CD4-positive, alpha-beta memory T cell (primary cell): ENCODE data around the gene ATRNL1. TPM values are rescaled to one million over a fixed set of nuclear protein-coding genes. Genes with fewer than 3 reads are reported as not detected.
"Not testable (repeated sequence)": the region's sequence is repeated elsewhere in the genome, so short reads cannot be mapped to it uniquely, and the experiment has no call there.

ENCODE experiments used
- CTCF ChIA-PET: fragments of 350-600 bp; sonication (Branson Sonifier 250); formaldehyde crosslinking; loops from one replicate; lab custom pipeline; 2021; ENCODE audit warnings: inconsistent platforms; ENCODE audit not compliant: partially characterized antibody; lab: Charles Lee
- POLR2A ChIA-PET: fragments of 350-600 bp; sonication (Branson Sonifier 250); formaldehyde crosslinking; loops from one replicate; lab custom pipeline; 2021; ENCODE audit not compliant: partially characterized antibody; lab: Charles Lee
- DNase-seq, 5 donors: peaks; one replicate each; pipeline versions ENCODE4 v3.0.0 to v3.0.0-alpha.2; 2020 to 2022; ENCODE audit warnings: mixed read lengths in 1 of 5
- H3K27ac ChIP-seq: one replicate; pipeline ENCODE4 v1.7.0; 2013; ENCODE audit warnings: low read depth, low read length
- H3K27me3 ChIP-seq: 2 replicates; pipeline ENCODE4 v1.7.0; 2013; ENCODE audit warnings: mild to moderate bottlenecking, low read length, moderate library complexity; ENCODE audit not compliant: insufficient read depth
- H3K36me3 ChIP-seq: 2 replicates; pipeline ENCODE4 v1.7.0; 2013; ENCODE audit warnings: mild to moderate bottlenecking, low read length, moderate library complexity; ENCODE audit not compliant: insufficient read depth
- H3K4me1 ChIP-seq: 2 replicates; pipeline ENCODE4 v1.7.0; 2013; ENCODE audit warnings: mild to moderate bottlenecking, low read length, moderate library complexity; ENCODE audit not compliant: insufficient read depth
- H3K4me3 ChIP-seq, 2 donors: one replicate each; pipeline ENCODE4 v1.7.0; 2013; ENCODE audit warnings: low read length in 2 of 2, mild to moderate bottlenecking in 1 of 2
- H3K9me3 ChIP-seq, 2 donors: one replicate each; pipeline ENCODE4 v1.7.0; 2013; ENCODE audit warnings: low read length in 2 of 2, control low read depth in 1 of 2; ENCODE audit not compliant: control insufficient read depth in 1 of 2
- H3K27ac Mint-ChIP-seq, 7 donors: one replicate each; pipeline ENCODE4 v1.8.0; 2020 to 2021; ENCODE audit warnings: mixed read lengths in 7 of 7, mild to moderate bottlenecking in 6 of 7, inconsistent platforms in 3 of 7, moderate library complexity in 3 of 7
- H3K27me3 Mint-ChIP-seq, 2 donors: one replicate each; pipeline ENCODE4 v1.8.0; 2020 to 2021; ENCODE audit warnings: mixed read lengths in 2 of 2
- H3K36me3 Mint-ChIP-seq, 2 donors: one replicate each; pipeline ENCODE4 v1.8.0; 2020 to 2021; ENCODE audit warnings: mixed read lengths in 2 of 2, inconsistent platforms in 1 of 2, mild to moderate bottlenecking in 1 of 2
- H3K4me1 Mint-ChIP-seq, 4 donors: one replicate each; pipeline ENCODE4 v1.8.0; 2020 to 2021; ENCODE audit warnings: mixed read lengths in 4 of 4, mild to moderate bottlenecking in 1 of 4
- H3K4me3 Mint-ChIP-seq, 8 donors: one replicate each; pipeline ENCODE4 v1.8.0; 2020 to 2021; ENCODE audit warnings: mixed read lengths in 8 of 8, mild to moderate bottlenecking in 7 of 8, moderate library complexity in 6 of 8, inconsistent platforms in 3 of 8
- H3K9me3 Mint-ChIP-seq, 8 donors: one replicate each; pipeline ENCODE4 v1.8.0; 2020 to 2021; ENCODE audit warnings: mixed read lengths in 8 of 8, mild to moderate bottlenecking in 5 of 8, inconsistent platforms in 3 of 8, moderate library complexity in 1 of 8
- intact Hi-C: fragments of 100-400 bp; cut with micrococcal nuclease; formaldehyde crosslinking; loops from one replicate; pipeline ENCODE4 v1.15.1; 2023
- polyA plus RNA-seq, 2 donors: library from polyadenylated mRNA; unstranded; fragments of 300-500 nt; fragmentation: Illumina TruSeq; gene quantifications; one replicate each; pipeline ENCODE4 v1.2.3, GENCODE V29; 2021
- total RNA-seq, 2 experiments: library from RNA; stranded (reverse); gene quantifications; one replicate each; pipeline ENCODE4 v1.2.3, GENCODE V29; 2021

The ATRNL1 gene
- total and polyA plus RNA-seq, 4 experiments from 2014 or later, result 0.23 to 0.50 TPM; not detected in 2

DNA sequence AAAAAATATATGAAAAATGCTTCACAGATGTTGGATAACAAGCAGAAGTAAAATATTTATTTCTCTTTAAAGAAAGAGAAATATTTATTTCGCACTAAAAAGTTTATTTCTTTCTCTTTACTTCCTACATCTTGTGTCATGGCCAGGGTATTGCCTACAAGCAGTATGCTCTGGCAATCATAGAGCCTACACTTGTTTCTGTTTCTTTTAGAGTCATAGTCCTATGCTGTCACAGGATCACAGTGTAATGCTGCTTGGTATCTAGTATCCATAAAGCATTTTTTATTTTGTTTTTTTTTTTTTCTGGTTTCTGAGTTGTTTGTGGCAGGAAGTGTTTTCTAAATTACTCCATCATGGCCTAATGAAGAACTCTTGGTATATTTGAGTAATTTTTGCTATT, 116.0 kb downstream of the ATRNL1 start:
- H3K4me1 ChIP-seq, result no peaks in the 10 kb centered on the region
- intact Hi-C loops, result no loop called here
- peaks cover 0 to 4% (median 0%) of the 10 kb centered on the region in 8 donors for H3K9me3 Mint-ChIP-seq

DNA sequence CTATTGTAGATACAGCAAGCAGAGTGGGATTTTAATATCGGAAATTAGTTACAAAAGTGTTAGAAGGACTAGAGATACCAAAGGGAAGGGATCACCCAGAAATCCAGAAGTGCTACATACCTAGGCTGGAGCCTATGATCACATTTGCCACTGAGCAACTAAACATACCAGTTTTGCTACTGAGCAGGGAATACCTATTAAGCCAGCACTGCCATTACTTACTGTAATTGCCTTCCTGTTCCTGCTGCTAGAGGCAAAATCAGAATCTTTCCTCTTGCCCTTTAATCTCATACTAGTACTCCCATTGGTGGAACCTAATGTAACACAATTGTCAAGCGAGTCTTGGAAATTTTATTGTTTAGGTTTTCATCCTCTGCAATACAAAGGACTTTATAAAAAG, 121.7 kb downstream of the ATRNL1 start:
- ChIA-PET POLR2A (no interaction called here), CTCF (no interaction called here)
- Histone ChIP-seq H3K36me3 (no peaks in the 10 kb centered on the region), H3K4me3 (no peak overlapping the region), H3K27ac (no peak overlapping the region), H3K4me1 (no peaks in the 10 kb centered on the region), H3K27me3 (no peaks in the 10 kb centered on the region), H3K9me3 (no peaks in the 10 kb centered on the region)
- H3K27ac Mint-ChIP-seq, result no peak overlapping the region
- H3K4me1 Mint-ChIP-seq, result no peaks in the 10 kb centered on the region
- intact Hi-C loops, result no loop called here
- H3K36me3 Mint-ChIP-seq, result no peaks in the 10 kb centered on the region
- no peak overlapping the region for H3K4me3 Mint-ChIP-seq
- H3K27me3 Mint-ChIP-seq, result peaks cover 0 to 3% of the 10 kb centered on the region in 2 donors
- H3K9me3 Mint-ChIP-seq, result peaks cover 0 to 4% (median 0%) of the 10 kb centered on the region in 8 donors
- DNase-seq, result no peak

More for the DNA sequence above, 116.0 kb downstream of the ATRNL1 start:
- Mint-ChIP-seq H3K36me3 (no peaks in the 10 kb centered on the region), H3K27me3 (no peaks in the 10 kb centered on the region), H3K27ac (no peak overlapping the region), H3K4me1 (peaks cover 3 to 6% (median 4%) of the 10 kb centered on the region in 4 donors), H3K4me3 (no peak overlapping the region)
- Histone ChIP-seq H3K27me3 (no peaks in the 10 kb centered on the region), H3K27ac (no peak overlapping the region), H3K4me3 (no peak overlapping the region), H3K9me3 (no peaks in the 10 kb centered on the region), H3K36me3 (no peaks in the 10 kb centered on the region)
- ChIA-PET POLR2A (no interaction called here), CTCF (no interaction called here)
- no peak for DNase-seq

DNA sequence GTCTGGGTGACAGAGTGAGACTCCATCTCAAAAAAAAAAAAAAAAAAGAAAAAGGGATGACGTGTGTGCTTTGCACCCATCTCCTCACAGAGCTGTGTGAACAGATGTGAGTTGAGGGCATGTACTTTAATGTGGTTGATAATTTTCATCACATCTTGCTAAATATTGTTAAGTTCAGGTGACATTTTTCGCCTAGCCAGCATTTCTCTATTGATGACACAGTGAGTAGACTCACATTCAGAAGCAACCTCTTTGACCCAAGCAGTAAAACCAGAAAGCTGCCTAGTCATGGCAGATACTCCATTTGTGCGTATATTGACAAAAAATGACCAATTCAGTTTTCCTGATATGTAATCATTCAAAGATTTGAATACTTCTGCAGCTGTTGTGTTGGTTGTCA, 126.0 kb downstream of the ATRNL1 start:
- peaks cover 0 to 3% of the 10 kb centered on the region in 2 donors for H3K27me3 Mint-ChIP-seq
- Histone ChIP-seq H3K36me3 (no peaks in the 10 kb centered on the region), H3K27ac (no peak overlapping the region), H3K27me3 (no peaks in the 10 kb centered on the region), H3K4me1 (no peaks in the 10 kb centered on the region), H3K4me3 (no peak overlapping the region), H3K9me3 (no peaks in the 10 kb centered on the region)
- no peak for DNase-seq
- no peak overlapping the region for H3K4me3 Mint-ChIP-seq
- no peaks in the 10 kb centered on the region for H3K4me1 Mint-ChIP-seq
- H3K9me3 Mint-ChIP-seq, result peaks cover 0 to 4% (median 0%) of the 10 kb centered on the region in 8 donors
- ChIA-PET CTCF (no interaction called here), POLR2A (no interaction called here)
- no peak overlapping the region for H3K27ac Mint-ChIP-seq
- intact Hi-C loops, result no loop called here
- no peaks in the 10 kb centered on the region for H3K36me3 Mint-ChIP-seq

DNA sequence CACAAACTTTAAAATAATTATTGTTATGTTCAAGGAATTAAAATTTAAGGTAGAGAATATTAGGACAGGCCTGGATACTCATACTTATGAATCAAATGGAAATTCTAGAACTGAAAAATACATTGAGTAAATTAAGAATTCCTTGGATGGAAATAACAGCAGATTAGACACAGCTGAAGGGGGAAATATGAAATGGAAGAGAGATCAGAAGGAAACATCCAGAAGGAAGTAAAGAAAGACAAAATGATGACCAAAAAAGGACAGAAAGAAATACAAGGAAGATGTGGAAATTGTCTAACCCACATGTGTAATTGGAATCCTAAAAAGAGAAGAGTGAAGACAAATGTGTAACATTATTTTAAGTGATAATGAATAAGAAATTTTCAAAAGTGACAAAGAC, 128.9 kb downstream of the ATRNL1 start:
- no peak overlapping the region for H3K4me3 Mint-ChIP-seq

DNA sequence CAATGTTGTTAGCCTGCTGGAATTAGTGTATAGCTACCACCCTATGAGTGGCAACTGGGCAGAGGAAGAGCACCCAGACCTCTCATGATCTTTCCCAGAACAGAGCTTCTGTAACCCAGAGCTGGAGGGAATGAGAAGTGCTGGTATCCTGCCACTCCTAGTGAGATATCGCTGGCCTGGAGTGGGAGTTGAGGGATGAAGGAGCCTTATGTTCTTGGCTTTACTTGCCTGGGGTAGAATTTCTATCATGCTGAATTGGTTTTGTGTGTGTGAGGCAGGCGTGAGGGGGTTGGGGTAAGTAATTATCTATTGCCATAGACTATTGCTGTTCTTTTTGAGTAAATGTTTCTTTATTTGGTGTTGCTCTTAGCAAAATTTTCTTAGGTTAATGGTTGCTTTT, 146.6 kb downstream of the ATRNL1 start:
- H3K4me1 Mint-ChIP-seq, result no peaks in the 10 kb centered on the region
- intact Hi-C loops, result no loop called here
- H3K9me3 ChIP-seq, result no peaks in the 10 kb centered on the region
- peaks cover 0 to 3% (median 0%) of the 10 kb centered on the region in 8 donors for H3K9me3 Mint-ChIP-seq
- ChIA-PET CTCF (no interaction called here), POLR2A (no interaction called here)
- no peak overlapping the region for H3K27ac Mint-ChIP-seq
- no peaks in the 10 kb centered on the region for H3K27me3 Mint-ChIP-seq
- no peak overlapping the region for H3K4me3 Mint-ChIP-seq
- no peak overlapping the region for H3K4me3 ChIP-seq
- H3K27ac ChIP-seq, result no peak overlapping the region
- no peaks in the 10 kb centered on the region for H3K36me3 Mint-ChIP-seq
- no peaks in the 10 kb centered on the region for H3K27me3 ChIP-seq
- no peaks in the 10 kb centered on the region for H3K36me3 ChIP-seq
- no peak for DNase-seq
- H3K4me1 ChIP-seq, result no peaks in the 10 kb centered on the region

More for the DNA sequence above, 128.9 kb downstream of the ATRNL1 start:
- Histone ChIP-seq H3K9me3 (no peaks in the 10 kb centered on the region), H3K27ac (no peak overlapping the region), H3K4me1 (no peaks in the 10 kb centered on the region), H3K4me3 (no peak overlapping the region), H3K36me3 (no peaks in the 10 kb centered on the region), H3K27me3 (no peaks in the 10 kb centered on the region)
- no peak for DNase-seq
- intact Hi-C loops, result no loop called here
- Mint-ChIP-seq H3K27ac (no peak overlapping the region), H3K27me3 (peaks cover 0 to 3% of the 10 kb centered on the region in 2 donors), H3K4me1 (no peaks in the 10 kb centered on the region), H3K9me3 (peaks cover 0 to 4% (median 0%) of the 10 kb centered on the region in 8 donors), H3K36me3 (no peaks in the 10 kb centered on the region)
- POLR2A ChIA-PET, result no interaction called here
- CTCF ChIA-PET, result no interaction called here

DNA sequence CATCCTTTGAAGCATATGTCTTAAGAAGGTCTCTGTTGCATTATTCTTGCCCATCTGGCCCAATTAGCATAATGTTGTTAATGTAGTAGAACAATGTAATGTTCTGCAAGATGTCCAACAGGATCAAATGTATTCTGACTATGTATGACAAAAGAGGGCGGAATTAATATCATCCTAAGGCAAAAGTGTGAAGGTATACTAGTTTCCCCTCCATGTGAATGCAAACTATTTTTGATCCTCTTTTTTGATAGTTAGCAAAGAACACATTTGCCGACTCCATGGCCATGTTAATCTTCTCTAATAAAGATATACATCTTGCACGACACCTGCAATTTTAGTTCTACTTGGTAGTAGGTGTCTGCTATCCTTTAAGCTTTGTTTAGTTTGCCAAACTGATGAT, 157.6 kb downstream of the ATRNL1 start:
- Mint-ChIP-seq H3K36me3 (no peaks in the 10 kb centered on the region), H3K4me3 (no peak overlapping the region), H3K4me1 (no peaks in the 10 kb centered on the region), H3K27me3 (peaks cover 0 to 1% of the 10 kb centered on the region in 2 donors), H3K27ac (no peak overlapping the region), H3K9me3 (peaks cover 0 to 12% (median 6%) of the 10 kb centered on the region in 8 donors)
- intact Hi-C loops, result no loop called here
- no peak overlapping the region for H3K4me3 ChIP-seq
- no peaks in the 10 kb centered on the region for H3K36me3 ChIP-seq
- no peaks in the 10 kb centered on the region for H3K4me1 ChIP-seq
- CTCF ChIA-PET, result no interaction called here
- no peaks in the 10 kb centered on the region for H3K9me3 ChIP-seq
- H3K27me3 ChIP-seq, result no peaks in the 10 kb centered on the region
- no peak overlapping the region for H3K27ac ChIP-seq
- no peak for DNase-seq
- POLR2A ChIA-PET, result no interaction called here

DNA sequence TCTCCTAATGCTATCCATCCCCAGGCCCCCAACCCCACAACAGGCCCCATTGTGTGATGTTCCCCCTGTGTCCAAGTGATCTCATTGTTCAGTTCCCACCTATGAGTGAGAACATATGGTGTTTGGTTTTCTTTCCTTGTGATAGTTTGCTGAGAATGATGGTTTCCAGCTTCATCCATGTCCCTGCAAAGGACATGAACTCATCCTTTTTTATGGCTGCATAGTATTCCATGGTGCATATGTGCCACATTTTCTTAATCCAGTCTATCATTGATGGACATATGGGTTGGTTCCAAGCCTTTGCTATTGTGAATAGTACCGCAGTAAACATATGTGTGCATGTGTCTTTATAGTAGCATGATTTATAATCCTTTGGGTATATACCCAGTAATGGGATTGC, 160.6 kb downstream of the ATRNL1 start:
- CTCF ChIA-PET, H3K27ac ChIP-seq, H3K4me1 ChIP-seq, H3K4me3 Mint-ChIP-seq, H3K27me3 ChIP-seq, H3K9me3 ChIP-seq, H3K4me1 Mint-ChIP-seq, H3K4me3 ChIP-seq, H3K27me3 Mint-ChIP-seq, H3K36me3 ChIP-seq, intact Hi-C loops, DNase-seq, H3K27ac Mint-ChIP-seq, H3K36me3 Mint-ChIP-seq, POLR2A ChIA-PET: not testable (repeated sequence)
- H3K9me3 Mint-ChIP-seq, result peaks cover 4 to 23% (median 13%) of the 10 kb centered on the region in 8 donors

DNA sequence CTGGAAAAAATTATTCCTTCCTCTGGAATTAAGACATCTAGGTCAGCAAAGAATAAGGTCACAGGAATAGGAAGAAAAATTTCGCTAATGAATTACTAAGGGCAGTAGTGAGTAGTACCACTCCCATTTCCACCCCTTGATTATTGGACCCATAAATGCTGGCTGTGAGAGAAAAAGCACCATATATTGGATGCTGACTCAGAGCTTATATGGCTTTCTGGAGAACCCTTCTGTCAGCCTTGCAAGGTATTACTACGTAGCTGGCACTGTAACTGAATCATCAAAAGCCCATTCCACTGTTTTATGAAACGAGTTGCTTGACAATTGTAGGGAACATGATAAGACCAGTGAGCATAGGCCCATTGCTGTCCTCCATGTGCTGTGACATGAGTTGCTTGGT, 179.3 kb downstream of the ATRNL1 start:
- no peaks in the 10 kb centered on the region for H3K27me3 Mint-ChIP-seq
- intact Hi-C loops, result no loop called here
- no peak for DNase-seq
- ChIA-PET POLR2A (no interaction called here), CTCF (no interaction called here)
- no peaks in the 10 kb centered on the region for H3K9me3 ChIP-seq
- peaks cover 0 to 4% (median 0%) of the 10 kb centered on the region in 8 donors for H3K9me3 Mint-ChIP-seq
- H3K4me1 Mint-ChIP-seq, result no peaks in the 10 kb centered on the region
- no peaks in the 10 kb centered on the region for H3K27me3 ChIP-seq
- H3K36me3 Mint-ChIP-seq, result no peaks in the 10 kb centered on the region
- H3K4me1 ChIP-seq, result no peaks in the 10 kb centered on the region
- no peak overlapping the region for H3K4me3 Mint-ChIP-seq
- no peak overlapping the region for H3K27ac ChIP-seq
- H3K4me3 ChIP-seq, result no peak overlapping the region
- H3K27ac Mint-ChIP-seq, result no peak overlapping the region
- H3K36me3 ChIP-seq, result no peaks in the 10 kb centered on the region
